Brain microvascular endothelial cell (primary cell): ENCODE results near the gene ATRN.

Experiments
- DNase-seq: peaks from one replicate; pipeline ENCODE4 v3.0.0-alpha.2; 2020
- H3K27ac ChIP-seq: fragments of 250-450 bp; sonication (Bioruptor Pico); 2 replicates; pipeline ENCODE4 v1.5.1; 2020; ENCODE audit warnings: mild to moderate bottlenecking, moderate library complexity
- H3K27me3 ChIP-seq: fragments of 250-450 bp; sonication (Bioruptor Pico); replicated peaks from 2 replicates; pipeline ENCODE4 v1.5.1; 2020; ENCODE audit warnings: mild to moderate bottlenecking
- H3K36me3 ChIP-seq: fragments of 250-450 bp; sonication (Bioruptor Pico); replicated peaks from 2 replicates; pipeline ENCODE4 v1.5.1; 2020; ENCODE audit warnings: mild to moderate bottlenecking
- H3K4me3 ChIP-seq: 2 replicates; pipeline ENCODE4 v1.5.1; 2011; ENCODE audit warnings: low read depth, mild to moderate bottlenecking, control low read depth, low read length, moderate library complexity
- in situ Hi-C: cut with HindIII; loops from 2 replicates; pipeline ENCODE4 v1.10.0; 2017; ENCODE audit warnings: low sequenced_read_pairs, low pct_ligation_motif_present
- TF ChIP-seq, protein P1 (sequence below): IDR thresholded peaks from 2 replicates; pipeline ENCODE4 v1.5.1; 2011; ENCODE audit warnings: low read depth, mild to moderate bottlenecking, moderate library complexity, low read length, control low read depth, inconsistent platforms; ENCODE audit errors: missing control alignments

ATRN gene

GRCh38 chr20:3630429-3630828 lies 159.6 kb downstream of the ATRN start:
- no peak for DNase-seq
- no peaks in the 10 kb centered on the region for H3K27me3 ChIP-seq
- H3K4me3 ChIP-seq = no peak overlapping the region
- H3K27ac ChIP-seq = no peak overlapping the region
- in situ Hi-C loops = no loop called here
- no peaks in the 10 kb centered on the region for H3K36me3 ChIP-seq
- TF ChIP-seq, protein P1, sequence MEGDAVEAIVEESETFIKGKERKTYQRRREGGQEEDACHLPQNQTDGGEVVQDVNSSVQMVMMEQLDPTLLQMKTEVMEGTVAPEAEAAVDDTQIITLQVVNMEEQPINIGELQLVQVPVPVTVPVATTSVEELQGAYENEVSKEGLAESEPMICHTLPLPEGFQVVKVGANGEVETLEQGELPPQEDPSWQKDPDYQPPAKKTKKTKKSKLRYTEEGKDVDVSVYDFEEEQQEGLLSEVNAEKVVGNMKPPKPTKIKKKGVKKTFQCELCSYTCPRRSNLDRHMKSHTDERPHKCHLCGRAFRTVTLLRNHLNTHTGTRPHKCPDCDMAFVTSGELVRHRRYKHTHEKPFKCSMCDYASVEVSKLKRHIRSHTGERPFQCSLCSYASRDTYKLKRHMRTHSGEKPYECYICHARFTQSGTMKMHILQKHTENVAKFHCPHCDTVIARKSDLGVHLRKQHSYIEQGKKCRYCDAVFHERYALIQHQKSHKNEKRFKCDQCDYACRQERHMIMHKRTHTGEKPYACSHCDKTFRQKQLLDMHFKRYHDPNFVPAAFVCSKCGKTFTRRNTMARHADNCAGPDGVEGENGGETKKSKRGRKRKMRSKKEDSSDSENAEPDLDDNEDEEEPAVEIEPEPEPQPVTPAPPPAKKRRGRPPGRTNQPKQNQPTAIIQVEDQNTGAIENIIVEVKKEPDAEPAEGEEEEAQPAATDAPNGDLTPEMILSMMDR = no peak

- no peaks in the 10 kb centered on the region for H3K36me3 ChIP-seq
- in situ Hi-C loops = no loop called here
- no peak overlapping the region for H3K27ac ChIP-seq
- TF ChIP-seq, protein P1 = no peak
- H3K4me3 ChIP-seq = no peak overlapping the region
- no peaks in the 10 kb centered on the region for H3K27me3 ChIP-seq
- DNase-seq = no peak
Observed at GRCh38 chr20:3631534-3631933, 160.7 kb downstream of the ATRN start.

GRCh38 chr20:3632311-3633004 lies 161.6 kb downstream of the ATRN start:
- Histone ChIP-seq H3K36me3 (no peaks in the 10 kb centered on the region), H3K4me3 (no peak overlapping the region), H3K27me3 (no peaks in the 10 kb centered on the region), H3K27ac (no peak overlapping the region)
- no peak for DNase-seq
- TF ChIP-seq, protein P1 = no peak
- in situ Hi-C loops = no loop called here

DNA sequence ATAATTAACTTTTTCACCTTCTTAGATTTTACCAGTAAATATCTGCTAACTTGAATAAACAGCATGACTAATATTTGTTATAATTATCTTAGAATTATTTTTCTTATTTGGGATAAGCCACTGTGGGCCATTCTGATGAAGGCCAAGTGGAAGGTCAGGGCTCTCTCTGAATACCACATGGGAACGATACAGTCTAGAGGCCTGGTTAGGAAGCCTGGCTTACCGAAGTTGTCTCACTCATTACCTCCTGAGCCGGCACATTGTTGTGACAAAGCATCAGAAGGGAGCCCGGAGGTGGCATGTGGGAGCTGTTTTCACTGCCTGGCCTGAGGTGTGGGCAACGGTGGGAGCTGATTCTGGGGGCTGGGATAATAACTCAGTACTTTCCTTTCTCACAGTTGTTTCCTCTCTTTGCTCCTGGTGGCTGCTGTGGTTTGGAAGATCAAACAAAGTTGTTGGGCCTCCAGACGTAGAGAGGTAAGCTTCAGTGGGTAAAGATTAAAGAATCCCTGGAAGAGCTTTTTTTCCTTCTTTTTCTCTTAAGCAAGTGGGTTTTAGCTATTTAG lies 163.2 kb downstream of the ATRN start:
- Histone ChIP-seq H3K4me3 (no peak overlapping the region), H3K27me3 (no peaks in the 10 kb centered on the region)
- in situ Hi-C loops = no loop called here

GRCh38 chr20:3635346-3635745 lies 164.5 kb downstream of the ATRN start:
- TF ChIP-seq, protein P1 = no peak
- DNase-seq = no peak
- no peak overlapping the region for H3K27ac ChIP-seq
- H3K4me3 ChIP-seq = no peak overlapping the region
- in situ Hi-C loops = no loop called here
- H3K36me3 ChIP-seq = no peaks in the 10 kb centered on the region
- no peaks in the 10 kb centered on the region for H3K27me3 ChIP-seq

More for the DNA sequence above, 163.2 kb downstream of the ATRN start:
- H3K27ac ChIP-seq = no peak overlapping the region
- H3K36me3 ChIP-seq = no peaks in the 10 kb centered on the region
- no peak for DNase-seq
- TF ChIP-seq, protein P1 = no peak
